ENCODE results near the gene SINHCAF. TPM values are rescaled to one million over a fixed set of nuclear protein-coding genes. Genes with fewer than 3 reads are reported as not detected.

SINHCAF gene
- total and polyA plus RNA-seq, 2 of the 8 experiments (the other 6 are each of a cell fraction or from before 2014, with no cell fraction given) = 138 to 576 TPM

DNA sequence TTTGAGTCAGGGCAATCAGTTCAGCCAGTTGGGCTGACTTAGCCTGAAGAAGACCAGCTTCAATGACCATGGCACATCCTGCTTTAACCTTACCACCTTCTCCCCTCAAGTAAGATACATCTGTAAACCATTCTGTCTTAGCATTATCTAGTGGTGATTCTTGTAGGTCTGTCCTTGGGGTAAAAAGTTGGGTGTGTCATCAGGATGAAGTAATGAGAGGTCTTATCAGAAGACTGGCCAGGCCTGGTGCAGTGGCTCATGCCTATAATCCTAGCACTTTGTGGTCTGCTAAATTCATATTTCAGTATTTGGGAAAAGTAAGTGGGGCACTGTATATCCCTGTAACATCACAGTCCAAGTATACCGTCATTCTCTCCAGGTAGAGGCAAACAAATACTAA is 19.1 kb downstream of the SINHCAF start (continued):
- TF ChIP-seq, protein P1, sequence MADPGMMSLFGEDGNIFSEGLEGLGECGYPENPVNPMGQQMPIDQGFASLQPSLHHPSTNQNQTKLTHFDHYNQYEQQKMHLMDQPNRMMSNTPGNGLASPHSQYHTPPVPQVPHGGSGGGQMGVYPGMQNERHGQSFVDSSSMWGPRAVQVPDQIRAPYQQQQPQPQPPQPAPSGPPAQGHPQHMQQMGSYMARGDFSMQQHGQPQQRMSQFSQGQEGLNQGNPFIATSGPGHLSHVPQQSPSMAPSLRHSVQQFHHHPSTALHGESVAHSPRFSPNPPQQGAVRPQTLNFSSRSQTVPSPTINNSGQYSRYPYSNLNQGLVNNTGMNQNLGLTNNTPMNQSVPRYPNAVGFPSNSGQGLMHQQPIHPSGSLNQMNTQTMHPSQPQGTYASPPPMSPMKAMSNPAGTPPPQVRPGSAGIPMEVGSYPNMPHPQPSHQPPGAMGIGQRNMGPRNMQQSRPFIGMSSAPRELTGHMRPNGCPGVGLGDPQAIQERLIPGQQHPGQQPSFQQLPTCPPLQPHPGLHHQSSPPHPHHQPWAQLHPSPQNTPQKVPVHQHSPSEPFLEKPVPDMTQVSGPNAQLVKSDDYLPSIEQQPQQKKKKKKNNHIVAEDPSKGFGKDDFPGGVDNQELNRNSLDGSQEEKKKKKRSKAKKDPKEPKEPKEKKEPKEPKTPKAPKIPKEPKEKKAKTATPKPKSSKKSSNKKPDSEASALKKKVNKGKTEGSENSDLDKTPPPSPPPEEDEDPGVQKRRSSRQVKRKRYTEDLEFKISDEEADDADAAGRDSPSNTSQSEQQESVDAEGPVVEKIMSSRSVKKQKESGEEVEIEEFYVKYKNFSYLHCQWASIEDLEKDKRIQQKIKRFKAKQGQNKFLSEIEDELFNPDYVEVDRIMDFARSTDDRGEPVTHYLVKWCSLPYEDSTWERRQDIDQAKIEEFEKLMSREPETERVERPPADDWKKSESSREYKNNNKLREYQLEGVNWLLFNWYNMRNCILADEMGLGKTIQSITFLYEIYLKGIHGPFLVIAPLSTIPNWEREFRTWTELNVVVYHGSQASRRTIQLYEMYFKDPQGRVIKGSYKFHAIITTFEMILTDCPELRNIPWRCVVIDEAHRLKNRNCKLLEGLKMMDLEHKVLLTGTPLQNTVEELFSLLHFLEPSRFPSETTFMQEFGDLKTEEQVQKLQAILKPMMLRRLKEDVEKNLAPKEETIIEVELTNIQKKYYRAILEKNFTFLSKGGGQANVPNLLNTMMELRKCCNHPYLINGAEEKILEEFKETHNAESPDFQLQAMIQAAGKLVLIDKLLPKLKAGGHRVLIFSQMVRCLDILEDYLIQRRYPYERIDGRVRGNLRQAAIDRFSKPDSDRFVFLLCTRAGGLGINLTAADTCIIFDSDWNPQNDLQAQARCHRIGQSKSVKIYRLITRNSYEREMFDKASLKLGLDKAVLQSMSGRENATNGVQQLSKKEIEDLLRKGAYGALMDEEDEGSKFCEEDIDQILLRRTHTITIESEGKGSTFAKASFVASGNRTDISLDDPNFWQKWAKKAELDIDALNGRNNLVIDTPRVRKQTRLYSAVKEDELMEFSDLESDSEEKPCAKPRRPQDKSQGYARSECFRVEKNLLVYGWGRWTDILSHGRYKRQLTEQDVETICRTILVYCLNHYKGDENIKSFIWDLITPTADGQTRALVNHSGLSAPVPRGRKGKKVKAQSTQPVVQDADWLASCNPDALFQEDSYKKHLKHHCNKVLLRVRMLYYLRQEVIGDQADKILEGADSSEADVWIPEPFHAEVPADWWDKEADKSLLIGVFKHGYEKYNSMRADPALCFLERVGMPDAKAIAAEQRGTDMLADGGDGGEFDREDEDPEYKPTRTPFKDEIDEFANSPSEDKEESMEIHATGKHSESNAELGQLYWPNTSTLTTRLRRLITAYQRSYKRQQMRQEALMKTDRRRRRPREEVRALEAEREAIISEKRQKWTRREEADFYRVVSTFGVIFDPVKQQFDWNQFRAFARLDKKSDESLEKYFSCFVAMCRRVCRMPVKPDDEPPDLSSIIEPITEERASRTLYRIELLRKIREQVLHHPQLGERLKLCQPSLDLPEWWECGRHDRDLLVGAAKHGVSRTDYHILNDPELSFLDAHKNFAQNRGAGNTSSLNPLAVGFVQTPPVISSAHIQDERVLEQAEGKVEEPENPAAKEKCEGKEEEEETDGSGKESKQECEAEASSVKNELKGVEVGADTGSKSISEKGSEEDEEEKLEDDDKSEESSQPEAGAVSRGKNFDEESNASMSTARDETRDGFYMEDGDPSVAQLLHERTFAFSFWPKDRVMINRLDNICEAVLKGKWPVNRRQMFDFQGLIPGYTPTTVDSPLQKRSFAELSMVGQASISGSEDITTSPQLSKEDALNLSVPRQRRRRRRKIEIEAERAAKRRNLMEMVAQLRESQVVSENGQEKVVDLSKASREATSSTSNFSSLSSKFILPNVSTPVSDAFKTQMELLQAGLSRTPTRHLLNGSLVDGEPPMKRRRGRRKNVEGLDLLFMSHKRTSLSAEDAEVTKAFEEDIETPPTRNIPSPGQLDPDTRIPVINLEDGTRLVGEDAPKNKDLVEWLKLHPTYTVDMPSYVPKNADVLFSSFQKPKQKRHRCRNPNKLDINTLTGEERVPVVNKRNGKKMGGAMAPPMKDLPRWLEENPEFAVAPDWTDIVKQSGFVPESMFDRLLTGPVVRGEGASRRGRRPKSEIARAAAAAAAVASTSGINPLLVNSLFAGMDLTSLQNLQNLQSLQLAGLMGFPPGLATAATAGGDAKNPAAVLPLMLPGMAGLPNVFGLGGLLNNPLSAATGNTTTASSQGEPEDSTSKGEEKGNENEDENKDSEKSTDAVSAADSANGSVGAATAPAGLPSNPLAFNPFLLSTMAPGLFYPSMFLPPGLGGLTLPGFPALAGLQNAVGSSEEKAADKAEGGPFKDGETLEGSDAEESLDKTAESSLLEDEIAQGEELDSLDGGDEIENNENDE (IDR thresholded peaks at IDR 0.05; ENCODE audit: insufficient replicate concordance, low read length) = no peak
- TF ChIP-seq, protein P2, sequence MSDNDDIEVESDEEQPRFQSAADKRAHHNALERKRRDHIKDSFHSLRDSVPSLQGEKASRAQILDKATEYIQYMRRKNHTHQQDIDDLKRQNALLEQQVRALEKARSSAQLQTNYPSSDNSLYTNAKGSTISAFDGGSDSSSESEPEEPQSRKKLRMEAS (IDR thresholded peaks at IDR 0.05) = no peak
- TF ChIP-seq SIRT6 (IDR thresholded peaks at IDR 0.05; ENCODE audit: low read length) = no peak
- TF ChIP-seq HDAC2 (IDR thresholded peaks at IDR 0.05; ENCODE audit: borderline replicate concordance in 1 of 2, low read depth in 2 of 2, low read length in 2 of 2) = no peak
- TF ChIP-seq RBBP5 (IDR thresholded peaks at IDR 0.05; ENCODE audit: borderline replicate concordance, low read depth, low read length) = no peak
- TF ChIP-seq, protein P3, sequence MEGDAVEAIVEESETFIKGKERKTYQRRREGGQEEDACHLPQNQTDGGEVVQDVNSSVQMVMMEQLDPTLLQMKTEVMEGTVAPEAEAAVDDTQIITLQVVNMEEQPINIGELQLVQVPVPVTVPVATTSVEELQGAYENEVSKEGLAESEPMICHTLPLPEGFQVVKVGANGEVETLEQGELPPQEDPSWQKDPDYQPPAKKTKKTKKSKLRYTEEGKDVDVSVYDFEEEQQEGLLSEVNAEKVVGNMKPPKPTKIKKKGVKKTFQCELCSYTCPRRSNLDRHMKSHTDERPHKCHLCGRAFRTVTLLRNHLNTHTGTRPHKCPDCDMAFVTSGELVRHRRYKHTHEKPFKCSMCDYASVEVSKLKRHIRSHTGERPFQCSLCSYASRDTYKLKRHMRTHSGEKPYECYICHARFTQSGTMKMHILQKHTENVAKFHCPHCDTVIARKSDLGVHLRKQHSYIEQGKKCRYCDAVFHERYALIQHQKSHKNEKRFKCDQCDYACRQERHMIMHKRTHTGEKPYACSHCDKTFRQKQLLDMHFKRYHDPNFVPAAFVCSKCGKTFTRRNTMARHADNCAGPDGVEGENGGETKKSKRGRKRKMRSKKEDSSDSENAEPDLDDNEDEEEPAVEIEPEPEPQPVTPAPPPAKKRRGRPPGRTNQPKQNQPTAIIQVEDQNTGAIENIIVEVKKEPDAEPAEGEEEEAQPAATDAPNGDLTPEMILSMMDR (IDR thresholded peaks at IDR 0.05; ENCODE audit: control extremely low read depth in 1 of 3, insufficient read depth in 1 of 3, low read depth in 1 of 3, low read length in 3 of 3) = no peak
- no peak for TF ChIP-seq MAFK (IDR thresholded peaks at IDR 0.05; ENCODE audit: low read depth, low read length)
